CD4-positive, alpha-beta T cell (primary cell): Measurements from ENCODE around the gene PIP5K1B. TPM values are rescaled to one million over a fixed set of nuclear protein-coding genes. Genes with fewer than 3 reads are reported as not detected.

ENCODE experiments used
- ATAC-seq: fragments of 200-7000 bp; cut with Tn5 transposase; one replicate; pipeline ENCODE4 v1.10.0; 2022; ENCODE audit warnings: mild to moderate bottlenecking; ENCODE audit not compliant: poor library complexity
- CTCF ChIA-PET: fragments of 350-600 bp; sonication (Branson Sonifier 250); formaldehyde crosslinking; loops from one replicate; lab custom pipeline; 2021; ENCODE audit warnings: antibody characterized with exemption, inconsistent platforms; lab: Charles Lee
- POLR2A ChIA-PET: fragments of 350-600 bp; sonication (Branson Sonifier 250); formaldehyde crosslinking; loops from one replicate; lab custom pipeline; 2021; ENCODE audit warnings: antibody characterized with exemption, inconsistent platforms; lab: Charles Lee
- DNase-seq, 14 experiments: peaks; one replicate each; pipeline ENCODE4 v3.0.0-alpha.2; 2013 to 2020; ENCODE audit warnings: mixed read lengths in 2 of 14
- H3K27ac ChIP-seq, 2 donors: one replicate each; pipeline versions ENCODE4 v1.5.1 to v1.7.0; 2013; ENCODE audit warnings: low read length in 2 of 2, low read depth in 1 of 2, mild to moderate bottlenecking in 1 of 2
- H3K27me3 ChIP-seq, 2 experiments: 1 replicate in 1 of 2; 2 replicates in 1 of 2; pipeline versions ENCODE4 v1.6.1 to v1.7.0; 2013; ENCODE audit warnings: low read length in 2 of 2, control low read depth in 1 of 2, mild to moderate bottlenecking in 1 of 2, moderate library complexity in 1 of 2; ENCODE audit not compliant: insufficient read depth in 2 of 2, control insufficient read depth in 1 of 2
- H3K36me3 ChIP-seq: one replicate; pipeline ENCODE4 v1.6.1; 2013; ENCODE audit warnings: low read length, control low read depth; ENCODE audit not compliant: insufficient read depth
- H3K4me1 ChIP-seq: one replicate; pipeline ENCODE4 v1.6.1; 2013; ENCODE audit warnings: low read length, control low read depth; ENCODE audit not compliant: insufficient read depth
- H3K4me3 ChIP-seq: one replicate; pipeline ENCODE4 v1.5.1; 2013; ENCODE audit warnings: mild to moderate bottlenecking, low read length, moderate library complexity
- H3K9me3 ChIP-seq, 2 experiments: 1 replicate in 1 of 2; 2 replicates in 1 of 2; pipeline versions ENCODE4 v1.6.1 to v1.7.0; 2013; ENCODE audit warnings: low read length in 2 of 2, mild to moderate bottlenecking in 2 of 2, control low read depth in 1 of 2, moderate library complexity in 1 of 2; ENCODE audit not compliant: control insufficient read depth in 1 of 2, insufficient read depth in 1 of 2
- H3K27ac Mint-ChIP-seq: one replicate; pipeline ENCODE4 v1.8.0; 2020; ENCODE audit warnings: mixed read lengths
- H3K27me3 Mint-ChIP-seq: one replicate; pipeline ENCODE4 v1.8.0; 2021; ENCODE audit warnings: mixed read lengths
- H3K36me3 Mint-ChIP-seq: one replicate; pipeline ENCODE4 v1.8.0; 2021; ENCODE audit warnings: low read depth, mixed read lengths
- H3K4me1 Mint-ChIP-seq: one replicate; pipeline ENCODE4 v1.8.0; 2021; ENCODE audit warnings: low read depth, mixed read lengths
- H3K4me3 Mint-ChIP-seq: one replicate; pipeline ENCODE4 v1.8.0; 2020; ENCODE audit warnings: mild to moderate bottlenecking, mixed read lengths
- H3K9me3 Mint-ChIP-seq: one replicate; pipeline ENCODE4 v1.8.0; 2020; ENCODE audit warnings: mixed read lengths
- intact Hi-C, 2 experiments: fragments of 100-400 bp; cut with DNase I in 1 of 2; cut with micrococcal nuclease in 1 of 2; formaldehyde crosslinking; loops; one replicate each; pipeline versions ENCODE4 v1.15.1 to v1.9.0; 2023 to 2025; cut with DNase I, micrococcal nuclease
- total RNA-seq, 174 experiments: library from RNA in 2 of 174; stranded (reverse) in 2 of 174; gene quantifications; one replicate each; pipeline ENCODE4 v1.2.3 and lab custom pipeline; 2021 to 2026
- TF ChIP-seq, protein P1 (sequence below): fragments of 200-600 bp; IDR thresholded peaks from one replicate; pipeline ENCODE4 v1.8.0; 2022; ENCODE audit warnings: antibody characterized with exemption, mild to moderate bottlenecking

Gene PIP5K1B
- total RNA-seq, 2 experiments from 2014 or later: not detected

DNA sequence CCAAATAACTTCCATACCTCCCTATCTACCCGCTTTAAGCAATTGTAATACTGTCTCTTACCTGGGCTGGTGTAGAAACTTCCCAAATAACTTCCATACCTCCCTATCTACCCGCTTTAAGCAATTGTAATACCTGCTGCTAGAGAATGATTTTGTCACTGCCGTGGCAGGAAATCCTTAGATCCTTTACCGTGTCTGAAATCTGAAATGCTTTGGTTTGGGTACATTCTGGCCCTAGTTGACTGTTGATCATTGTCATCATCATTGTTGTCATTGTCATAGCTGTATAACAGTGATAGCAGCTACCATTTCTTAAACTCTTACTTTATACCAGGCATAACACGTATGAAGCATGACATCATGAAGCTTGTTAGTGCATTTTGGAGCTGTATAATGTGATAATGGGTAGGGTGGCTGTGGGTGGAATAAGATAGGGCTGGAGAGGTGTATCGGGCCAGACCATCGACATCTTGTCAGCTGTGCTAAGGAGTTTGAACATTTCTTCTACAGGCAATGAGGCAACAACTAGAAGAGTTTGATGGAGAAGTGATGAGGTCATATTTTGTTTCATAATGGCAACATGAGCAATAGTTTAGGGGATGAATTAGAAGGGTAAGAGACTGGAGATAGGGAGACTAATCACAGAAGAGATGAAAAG is 15.7 kb downstream of the PIP5K1B start:
- no peaks in the 10 kb centered on the region for H3K9me3 Mint-ChIP-seq
- intact Hi-C loops: no loop called here
- H3K27me3 Mint-ChIP-seq: peaks cover 25% of the 10 kb centered on the region
- no peak overlapping the region for H3K4me3 Mint-ChIP-seq
- no peaks in the 10 kb centered on the region for H3K4me1 Mint-ChIP-seq
- DNase-seq (no peak), ATAC-seq (no peak)
- no peak overlapping the region for H3K27ac ChIP-seq
- H3K36me3 Mint-ChIP-seq: no peaks in the 10 kb centered on the region
- no peaks in the 10 kb centered on the region for H3K36me3 ChIP-seq
- H3K9me3 ChIP-seq: no peaks in the 10 kb centered on the region
- ChIA-PET CTCF (no interaction called here), POLR2A (no interaction called here)
- H3K4me1 ChIP-seq: no peaks in the 10 kb centered on the region
- H3K27ac Mint-ChIP-seq: no peak overlapping the region
- no peak overlapping the region for H3K4me3 ChIP-seq
- H3K27me3 ChIP-seq: peaks cover 4 to 6% of the 10 kb centered on the region in 2 experiments
- TF ChIP-seq, protein P1, sequence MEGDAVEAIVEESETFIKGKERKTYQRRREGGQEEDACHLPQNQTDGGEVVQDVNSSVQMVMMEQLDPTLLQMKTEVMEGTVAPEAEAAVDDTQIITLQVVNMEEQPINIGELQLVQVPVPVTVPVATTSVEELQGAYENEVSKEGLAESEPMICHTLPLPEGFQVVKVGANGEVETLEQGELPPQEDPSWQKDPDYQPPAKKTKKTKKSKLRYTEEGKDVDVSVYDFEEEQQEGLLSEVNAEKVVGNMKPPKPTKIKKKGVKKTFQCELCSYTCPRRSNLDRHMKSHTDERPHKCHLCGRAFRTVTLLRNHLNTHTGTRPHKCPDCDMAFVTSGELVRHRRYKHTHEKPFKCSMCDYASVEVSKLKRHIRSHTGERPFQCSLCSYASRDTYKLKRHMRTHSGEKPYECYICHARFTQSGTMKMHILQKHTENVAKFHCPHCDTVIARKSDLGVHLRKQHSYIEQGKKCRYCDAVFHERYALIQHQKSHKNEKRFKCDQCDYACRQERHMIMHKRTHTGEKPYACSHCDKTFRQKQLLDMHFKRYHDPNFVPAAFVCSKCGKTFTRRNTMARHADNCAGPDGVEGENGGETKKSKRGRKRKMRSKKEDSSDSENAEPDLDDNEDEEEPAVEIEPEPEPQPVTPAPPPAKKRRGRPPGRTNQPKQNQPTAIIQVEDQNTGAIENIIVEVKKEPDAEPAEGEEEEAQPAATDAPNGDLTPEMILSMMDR: no peak

DNA sequence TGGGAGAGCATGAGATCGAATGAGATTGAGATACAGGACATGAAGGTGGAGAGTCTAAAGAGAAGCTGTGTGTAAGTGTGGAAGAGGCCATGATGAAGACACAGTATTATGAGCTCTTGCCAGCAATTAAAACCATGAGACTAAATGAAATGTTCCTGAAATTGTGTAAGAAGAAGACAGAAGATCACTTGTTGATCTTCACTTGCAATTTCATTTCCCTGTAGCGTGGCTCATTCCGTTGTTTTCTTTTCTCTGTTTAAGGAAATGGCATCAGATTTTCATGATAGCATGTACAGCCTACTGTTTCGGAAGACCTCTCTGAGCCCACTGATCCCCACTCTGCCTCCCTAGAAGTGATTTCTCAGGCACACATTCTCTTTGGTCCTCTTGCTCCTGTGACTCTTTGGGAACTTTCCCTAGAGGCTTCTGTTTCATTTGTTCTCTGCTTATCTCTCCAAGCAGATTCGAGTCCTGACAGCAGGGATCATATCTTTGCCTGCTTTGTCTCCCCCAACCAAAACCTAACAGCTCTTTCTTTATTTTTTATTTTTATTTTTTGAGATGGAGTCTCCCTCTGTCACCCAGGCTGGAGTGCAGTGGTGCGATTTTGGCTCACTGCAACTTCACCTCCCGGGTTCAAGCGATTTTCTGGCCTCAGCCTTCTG is 16.8 kb downstream of the PIP5K1B start:
- no peak for ATAC-seq
- no peak overlapping the region for H3K27ac ChIP-seq
- H3K36me3 ChIP-seq: no peaks in the 10 kb centered on the region
- Mint-ChIP-seq H3K27ac (no peak overlapping the region), H3K27me3 (peaks cover 25% of the 10 kb centered on the region), H3K9me3 (no peaks in the 10 kb centered on the region), H3K4me3 (no peak overlapping the region), H3K4me1 (no peaks in the 10 kb centered on the region), H3K36me3 (no peaks in the 10 kb centered on the region)
- ChIA-PET CTCF (no interaction called here), POLR2A (no interaction called here)
- H3K27me3 ChIP-seq: peaks cover 4% of the 10 kb centered on the region in 2 experiments
- TF ChIP-seq, protein P1: no peak
- no peak overlapping the region for H3K4me3 ChIP-seq
- no peak for DNase-seq
- no peaks in the 10 kb centered on the region for H3K4me1 ChIP-seq
- H3K9me3 ChIP-seq: no peaks in the 10 kb centered on the region
- intact Hi-C loops: no loop called here

DNA sequence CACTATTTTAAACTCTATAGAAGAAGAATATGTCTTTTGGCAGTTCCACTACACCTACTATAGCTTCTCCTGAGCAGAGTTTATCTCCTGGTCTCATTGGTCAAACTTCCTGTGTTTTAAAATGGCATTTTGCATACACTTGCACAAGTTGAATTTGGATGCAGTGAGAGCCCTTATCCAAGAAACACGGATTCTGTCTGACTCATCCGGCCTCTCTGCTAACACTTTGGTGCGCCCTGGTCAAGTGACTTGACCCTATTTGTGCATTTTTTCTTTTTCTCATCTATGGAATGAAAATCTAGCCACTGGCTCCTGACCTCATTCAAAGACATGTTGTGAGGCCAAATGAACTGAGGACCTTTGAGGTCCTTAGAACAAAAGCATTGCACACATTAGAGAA is 20.0 kb downstream of the PIP5K1B start:
- POLR2A ChIA-PET: no interaction called here
- CTCF ChIA-PET: no interaction called here
- no peaks in the 10 kb centered on the region for H3K4me1 Mint-ChIP-seq
- TF ChIP-seq, protein P1: no peak
- intact Hi-C loops: no loop called here
- H3K9me3 Mint-ChIP-seq: no peaks in the 10 kb centered on the region
- H3K27me3 Mint-ChIP-seq: peaks cover 42% of the 10 kb centered on the region
- DNase-seq (no peak), ATAC-seq (no peak)
- H3K4me3 ChIP-seq: no peak overlapping the region
- no peaks in the 10 kb centered on the region for H3K9me3 ChIP-seq
- H3K4me1 ChIP-seq: no peaks in the 10 kb centered on the region
- H3K4me3 Mint-ChIP-seq: no peak overlapping the region
- no peak overlapping the region for H3K27ac ChIP-seq
- H3K36me3 Mint-ChIP-seq: no peaks in the 10 kb centered on the region
- H3K27ac Mint-ChIP-seq: no peak overlapping the region
- no peaks in the 10 kb centered on the region for H3K36me3 ChIP-seq
- peaks cover 0 to 4% of the 10 kb centered on the region in 2 experiments for H3K27me3 ChIP-seq
